ENCODE measurements around the gene HIC1.

Gene HIC1

DNA sequence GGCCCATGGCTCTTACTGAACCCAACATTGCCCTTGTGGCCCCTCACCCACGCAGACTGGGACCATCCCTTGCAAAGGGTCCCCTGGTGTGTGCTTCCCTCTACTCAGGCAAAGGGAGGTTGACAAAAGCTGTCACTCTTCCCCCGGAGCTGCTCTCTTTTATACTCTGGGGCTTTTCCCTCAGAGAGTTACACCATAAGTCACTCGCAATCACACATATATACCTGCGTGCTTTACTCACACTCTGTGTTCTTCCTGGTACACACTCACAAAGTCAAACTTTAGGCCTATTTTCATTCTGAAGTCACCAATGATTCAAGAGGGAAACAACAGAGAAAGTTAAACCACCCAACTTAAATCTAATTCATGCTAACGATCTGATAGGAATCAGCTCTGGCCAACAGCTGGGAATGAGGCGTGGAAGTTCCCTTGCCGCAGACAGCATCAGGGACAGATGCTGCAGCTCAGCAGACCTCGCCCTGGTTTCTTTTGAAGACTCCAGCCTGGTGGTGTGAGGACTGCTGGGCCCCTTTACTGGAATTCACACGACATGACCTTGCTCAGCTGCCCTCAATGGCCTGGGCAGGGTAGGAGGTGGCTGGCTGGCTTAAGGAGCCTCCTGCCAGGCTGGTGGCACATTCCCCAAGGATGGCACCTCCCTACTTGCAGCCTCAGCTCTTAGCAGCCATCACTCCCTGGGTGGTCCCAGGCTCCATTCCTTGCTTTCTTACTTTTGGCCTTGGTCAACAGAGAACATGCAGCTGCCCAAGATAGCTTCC lies 27.3 kb downstream of the HIC1 start:
- no peak for DNase-seq

GRCh38 chr17:2083613-2084035 lies 28.7 kb downstream of the HIC1 start:
- DNase-seq = peak; percentile 73

GRCh38 chr17:2084036-2084765 lies 29.3 kb downstream of the HIC1 start:
- DNase-seq = no peak

- no peak for DNase-seq
These were observed 30.1 kb downstream of the HIC1 start for GRCh38 chr17:2084766-2085647.

- DNase-seq = no peak
These were observed 30.7 kb downstream of the HIC1 start for GRCh38 chr17:2085648-2085949.

GRCh38 chr17:2086306-2086705 lies 31.4 kb downstream of the HIC1 start:
- no peak for DNase-seq

- DNase-seq = peak; percentile 80
These were observed 32.8 kb downstream of the HIC1 start for GRCh38 chr17:2087597-2088211.

- no peak for DNase-seq
These were observed 34.1 kb downstream of the HIC1 start for GRCh38 chr17:2089021-2089422.

DNA sequence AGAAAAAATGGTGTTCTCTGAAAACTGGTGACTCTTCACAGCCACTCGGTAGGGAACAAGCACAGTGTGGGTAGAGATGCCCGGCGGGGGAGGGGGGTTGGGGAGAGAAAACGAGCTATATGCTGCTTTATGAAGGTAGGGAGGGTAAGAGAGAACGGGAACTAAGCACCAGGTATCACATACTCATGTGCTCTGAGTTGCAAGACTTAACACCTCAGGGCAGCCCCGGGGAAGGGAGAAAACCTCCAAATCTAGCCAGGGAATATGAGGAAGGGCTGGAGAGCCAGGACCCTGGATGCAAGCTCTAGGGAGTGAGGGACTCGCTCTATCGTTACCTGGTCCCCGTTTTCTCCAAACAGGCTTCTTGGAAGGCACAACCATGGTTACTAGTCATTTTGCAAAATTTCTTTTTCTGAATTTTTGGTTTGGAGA lies 35.3 kb downstream of the HIC1 start:
- no peak for DNase-seq

DNA sequence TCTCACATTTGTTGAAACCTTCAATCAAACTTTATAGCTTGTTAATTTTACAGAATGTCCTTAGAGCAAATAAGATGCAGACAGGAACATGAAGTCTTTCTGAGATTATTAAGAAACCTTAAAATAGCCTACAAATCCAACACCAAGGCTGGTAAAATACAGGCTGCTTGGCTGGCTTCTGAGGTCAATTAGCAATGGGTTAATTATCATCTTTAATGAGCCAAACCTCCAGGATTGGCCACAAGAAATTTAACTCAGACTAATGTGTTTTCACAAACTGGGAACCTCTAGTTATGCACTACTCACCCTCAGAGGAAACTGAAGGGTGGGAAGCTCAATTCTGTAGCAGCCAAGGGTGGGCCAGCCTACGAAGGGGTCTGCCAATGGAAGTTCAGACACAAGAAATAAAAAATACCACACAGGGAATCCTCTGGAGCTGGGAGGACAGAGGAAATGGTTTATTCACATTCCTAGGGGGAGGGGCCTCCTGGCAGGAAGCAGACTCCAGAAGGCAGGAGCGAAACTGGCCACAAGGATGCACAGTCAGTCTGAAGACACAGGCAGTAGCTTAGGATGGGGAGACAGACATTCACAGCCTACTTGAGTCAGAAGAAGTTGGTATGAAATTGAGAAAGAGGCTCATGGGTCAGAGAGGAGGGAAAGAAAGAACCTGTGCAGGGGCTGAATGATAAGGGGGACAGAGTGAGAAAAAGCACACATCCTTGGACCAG lies 36.1 kb downstream of the HIC1 start:
- DNase-seq = no peak

- DNase-seq = no peak
These were observed 37.4 kb downstream of the HIC1 start for GRCh38 chr17:2092253-2092652.

DNA sequence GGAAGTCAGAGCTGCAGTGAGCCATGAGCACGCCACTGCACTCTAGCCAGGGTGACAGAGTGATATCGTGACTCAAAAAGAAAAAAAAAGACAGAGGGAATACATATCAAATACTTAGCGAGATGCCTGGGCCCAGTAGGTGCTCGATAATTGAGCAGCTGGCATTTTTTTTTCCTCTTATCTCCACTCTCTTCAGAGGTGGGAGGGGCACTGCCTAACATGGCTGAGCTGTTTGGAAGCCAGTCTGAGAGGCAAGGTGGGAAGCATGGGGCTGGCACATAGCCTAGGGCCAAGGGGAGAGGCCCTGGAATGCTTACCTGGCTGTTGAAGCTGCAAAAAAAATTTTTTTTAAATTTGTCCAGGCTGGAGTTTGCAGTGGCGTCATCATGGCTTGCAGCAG lies 38.4 kb downstream of the HIC1 start:
- no peak for DNase-seq

DNA sequence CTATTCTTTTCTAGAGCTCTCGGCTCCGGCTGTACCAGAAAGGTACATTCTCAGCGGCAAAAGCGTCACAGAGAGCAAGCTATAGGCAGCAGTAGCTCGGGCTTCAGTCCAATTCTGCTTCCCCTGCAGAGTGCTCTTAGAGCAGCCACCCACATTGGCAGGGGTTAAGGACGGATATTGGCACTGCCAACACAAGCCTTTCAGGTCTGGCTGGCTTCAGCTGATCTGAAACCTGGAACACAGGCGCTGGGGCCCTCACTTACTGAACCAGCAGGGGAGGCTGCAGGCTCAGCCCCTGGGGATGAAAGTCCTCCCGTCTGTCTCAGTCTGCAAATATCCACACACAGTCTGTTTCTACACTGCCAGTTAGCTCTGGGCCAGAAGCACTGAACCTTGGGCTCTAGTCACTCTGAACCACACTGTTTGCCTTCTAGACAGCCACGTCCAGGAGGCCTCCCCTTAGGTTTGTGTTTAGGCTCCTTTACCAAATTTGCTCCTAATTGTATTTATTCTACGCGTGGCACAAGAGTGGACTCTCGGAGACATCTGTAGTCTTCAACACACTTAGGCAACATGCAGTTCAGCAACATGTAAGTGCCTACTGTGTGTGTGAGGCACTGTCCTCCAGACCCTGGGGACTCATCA lies 40.1 kb downstream of the HIC1 start:
- DNase-seq = no peak

DNA sequence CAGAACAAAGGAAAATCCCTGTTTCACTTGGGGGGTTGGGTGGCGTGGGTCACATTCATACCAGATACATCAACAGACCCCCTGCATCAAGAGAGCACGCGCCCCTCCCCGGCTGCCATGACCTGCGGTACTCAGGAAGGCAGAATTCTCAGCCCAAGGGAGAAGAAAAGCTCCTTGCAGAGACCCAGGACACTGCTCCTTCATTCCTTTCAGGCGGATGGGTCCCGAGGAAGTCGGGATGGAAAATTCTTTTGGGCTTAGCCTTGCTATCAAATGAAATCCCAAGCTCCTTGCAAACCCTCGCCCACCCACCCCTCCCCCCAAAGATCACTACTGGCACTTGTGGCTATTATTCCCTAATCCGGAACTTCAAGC lies 40.6 kb downstream of the HIC1 start:
- DNase-seq = no peak

- DNase-seq = peak; percentile 72
These were observed 46.8 kb downstream of the HIC1 start for GRCh38 chr17:2101448-2102257.

DNA sequence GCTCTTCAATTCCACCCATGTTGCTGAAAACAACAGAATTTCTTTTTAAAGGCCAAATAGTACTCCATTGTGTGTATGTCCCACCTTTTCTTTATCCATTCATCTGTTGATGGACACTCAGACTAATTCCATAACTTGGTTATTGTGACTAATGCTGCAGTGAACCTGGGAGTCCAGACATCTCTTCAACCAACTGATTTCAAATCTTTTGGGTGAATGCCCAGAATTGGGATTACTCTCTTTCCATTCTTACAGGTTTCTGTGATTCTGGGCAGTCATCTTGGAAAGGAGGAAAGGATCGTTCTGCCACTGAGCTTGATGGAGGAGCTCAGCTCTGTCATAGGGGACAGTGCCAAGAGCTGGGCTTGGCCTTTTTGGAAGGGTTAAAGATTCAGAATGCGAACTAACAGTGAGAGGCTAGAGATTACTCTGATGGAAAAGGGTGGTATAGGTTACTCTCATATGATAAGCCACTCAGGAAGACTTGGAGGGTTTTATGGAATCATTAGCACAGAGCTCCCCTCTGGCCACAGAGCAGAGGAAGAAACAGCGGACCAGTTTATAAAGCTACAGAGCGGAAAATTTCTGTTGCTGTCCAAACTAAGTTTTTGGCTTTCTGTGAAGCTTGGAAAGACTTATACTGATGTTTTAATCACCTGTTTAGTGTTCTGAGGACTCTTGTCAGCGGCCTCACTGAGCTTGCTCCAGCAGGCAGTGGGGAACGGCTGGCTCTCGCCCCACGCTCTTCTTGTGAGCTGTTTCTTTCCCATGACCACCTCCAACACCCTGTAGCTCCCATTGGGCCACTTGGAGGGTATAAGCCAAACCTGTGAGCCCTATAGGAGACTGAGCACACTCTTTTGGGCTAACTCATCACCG lies 48.3 kb downstream of the HIC1 start:
- DNase-seq = no peak

- no peak for DNase-seq
These were observed 50.8 kb downstream of the HIC1 start for GRCh38 chr17:2105663-2106062.

DNA sequence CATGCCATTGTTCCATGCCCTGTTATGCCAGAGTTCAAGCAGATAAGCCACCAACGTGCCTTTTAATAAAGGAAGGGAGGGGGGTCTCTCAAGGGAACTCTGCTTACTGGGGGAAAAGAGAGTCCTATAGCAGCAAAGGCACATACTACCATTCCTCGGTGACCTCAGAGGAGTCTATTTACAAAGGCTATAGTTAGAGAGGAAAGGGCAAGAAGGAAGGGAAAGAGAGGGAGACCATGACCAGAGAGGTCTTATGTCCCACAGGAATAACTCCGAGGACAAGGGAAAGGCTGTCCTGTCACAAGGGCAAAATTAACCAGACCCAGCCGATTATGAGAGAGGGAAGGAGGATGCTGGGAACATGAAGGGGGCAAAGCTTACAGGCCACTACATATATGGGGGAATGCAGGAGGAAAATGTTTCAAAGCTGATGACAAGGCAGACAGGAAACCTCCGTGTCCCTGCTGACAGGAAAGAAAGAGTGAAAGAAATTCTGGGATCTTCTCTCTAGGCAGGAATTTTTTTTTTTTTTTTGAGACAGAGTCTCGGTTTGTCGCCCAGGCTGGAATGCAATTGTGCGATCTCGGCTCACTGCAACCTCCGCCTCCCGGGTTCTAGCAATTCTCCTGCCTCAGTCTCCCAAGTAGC lies 51.5 kb downstream of the HIC1 start:
- DNase-seq = no peak

- no peak for DNase-seq
These were observed 52.1 kb downstream of the HIC1 start for GRCh38 chr17:2107050-2107449.

Data from GF-D8 (cell line).